Measurements from ENCODE around the gene RABGAP1L.
A peak's percentile ranks its signal among the peaks of the same experiment; 100 is the strongest.

The RABGAP1L gene

DNA sequence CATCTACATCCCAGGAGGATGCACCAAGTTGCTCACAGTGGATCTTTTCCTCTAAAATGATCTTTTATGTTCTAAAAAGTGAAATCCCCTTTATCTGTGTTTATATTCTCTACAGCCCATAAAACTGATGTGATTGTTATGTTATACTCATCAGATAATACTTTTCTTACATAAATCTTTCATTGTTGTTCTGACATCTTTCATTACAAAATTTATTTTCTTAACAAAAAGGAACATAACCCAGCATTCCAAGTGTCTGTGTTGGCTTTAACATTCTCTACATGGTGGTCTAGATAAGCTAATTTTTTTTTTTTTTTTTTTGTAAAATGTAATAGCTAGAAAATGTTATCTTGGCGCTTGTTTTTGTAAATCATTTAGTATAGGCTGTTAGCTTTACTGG, 832.2 kb downstream of the RABGAP1L start:
- H3K4me3 ChIP-seq (ENCODE audit: low read length), result no peak overlapping the region
- no peaks in the 10 kb centered on the region for H3K27me3 ChIP-seq (ENCODE audit: insufficient read depth, low read length)
- no peaks in the 10 kb centered on the region for H3K9me3 ChIP-seq (ENCODE audit: insufficient read depth, low read depth, low read length)
- no peak overlapping the region for H3K27ac ChIP-seq (ENCODE audit: low read length)
- no peak overlapping the region for H3K9ac ChIP-seq (ENCODE audit: low read depth, low read length)
- H3K36me3 ChIP-seq (ENCODE audit: insufficient read depth, low read depth, low read length), result peaks cover 73% of the 10 kb centered on the region
- H3K4me1 ChIP-seq (ENCODE audit: insufficient read depth, low read length), result no peaks in the 10 kb centered on the region

DNA sequence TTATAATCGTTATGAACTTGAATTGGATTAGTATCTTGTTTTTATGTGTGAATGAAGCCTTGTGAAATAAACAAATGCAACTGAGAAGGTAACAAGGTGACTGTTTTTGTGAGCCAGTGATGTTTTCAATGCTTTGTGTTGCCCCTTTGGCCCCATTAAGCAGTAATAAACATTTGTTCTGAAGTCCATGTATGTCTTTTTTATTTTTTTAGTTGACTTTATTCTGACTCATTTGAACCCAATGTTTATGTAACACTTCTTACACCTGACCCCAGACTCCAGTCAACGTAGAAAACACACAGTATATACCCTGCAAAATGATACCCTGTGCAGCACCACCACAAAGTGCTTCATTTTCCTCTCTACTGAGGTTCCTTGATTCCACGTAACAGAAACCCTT, 835.8 kb downstream of the RABGAP1L start:
- no peaks in the 10 kb centered on the region for H3K27me3 ChIP-seq (ENCODE audit: insufficient read depth, low read length)
- H3K36me3 ChIP-seq (ENCODE audit: insufficient read depth, low read depth, low read length), result peaks cover 40% of the 10 kb centered on the region
- no peaks in the 10 kb centered on the region for H3K9me3 ChIP-seq (ENCODE audit: insufficient read depth, low read depth, low read length)
- H3K27ac ChIP-seq (ENCODE audit: low read length), result no peak overlapping the region
- H3K4me3 ChIP-seq (ENCODE audit: low read length), result no peak overlapping the region
- H3K4me1 ChIP-seq (ENCODE audit: insufficient read depth, low read length), result peaks cover 7% of the 10 kb centered on the region
- H3K9ac ChIP-seq (ENCODE audit: low read depth, low read length), result no peak overlapping the region

DNA sequence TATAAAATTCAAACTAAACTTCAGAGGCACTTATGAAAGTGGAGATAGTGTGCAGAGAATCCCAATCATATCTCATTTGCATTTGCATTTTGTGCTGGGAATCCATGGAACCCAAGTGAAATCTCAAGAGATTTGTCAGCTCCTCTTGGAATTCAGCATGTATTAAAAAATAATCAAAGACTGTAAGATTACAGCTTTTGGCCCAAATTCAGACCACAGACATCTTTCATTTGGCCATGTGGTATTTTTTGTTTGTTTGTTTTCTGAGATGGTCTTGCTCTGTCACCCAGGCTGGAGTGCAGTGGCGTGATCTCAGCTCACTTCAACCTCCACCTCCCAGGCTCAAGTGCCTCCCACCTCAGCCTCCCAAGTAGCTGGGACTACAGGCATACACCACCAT, 836.6 kb downstream of the RABGAP1L start:
- Histone ChIP-seq H3K27me3 (ENCODE audit: insufficient read depth, low read length) (no peaks in the 10 kb centered on the region), H3K9me3 (ENCODE audit: insufficient read depth, low read depth, low read length) (no peaks in the 10 kb centered on the region), H3K9ac (ENCODE audit: low read depth, low read length) (no peak overlapping the region), H3K27ac (ENCODE audit: low read length) (no peak overlapping the region), H3K36me3 (ENCODE audit: insufficient read depth, low read depth, low read length) (peaks cover 32% of the 10 kb centered on the region), H3K4me1 (ENCODE audit: insufficient read depth, low read length) (peaks cover 7% of the 10 kb centered on the region), H3K4me3 (ENCODE audit: low read length) (no peak overlapping the region)

DNA sequence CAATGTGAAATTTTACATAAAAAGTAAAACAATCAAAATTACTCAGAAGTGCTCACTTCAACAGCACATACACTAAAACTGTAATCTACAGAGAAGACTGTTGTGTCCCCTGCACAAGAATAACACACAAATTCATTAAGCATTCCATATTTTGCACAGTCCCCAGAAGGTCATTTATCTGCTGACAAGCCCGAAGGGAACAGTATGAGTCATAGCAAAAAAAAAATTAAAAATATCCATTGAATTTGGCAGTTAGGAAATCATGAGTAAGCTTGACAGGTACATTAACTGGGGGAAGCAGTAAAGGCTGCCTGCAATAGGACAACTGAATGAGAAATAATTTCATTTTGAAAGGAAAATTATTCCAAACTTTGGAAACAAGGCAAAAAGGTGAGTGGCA, 837.2 kb downstream of the RABGAP1L start:
- Histone ChIP-seq H3K27ac (ENCODE audit: low read length) (no peak overlapping the region), H3K9ac (ENCODE audit: low read depth, low read length) (no peak overlapping the region), H3K4me1 (ENCODE audit: insufficient read depth, low read length) (peaks cover 7% of the 10 kb centered on the region)

DNA sequence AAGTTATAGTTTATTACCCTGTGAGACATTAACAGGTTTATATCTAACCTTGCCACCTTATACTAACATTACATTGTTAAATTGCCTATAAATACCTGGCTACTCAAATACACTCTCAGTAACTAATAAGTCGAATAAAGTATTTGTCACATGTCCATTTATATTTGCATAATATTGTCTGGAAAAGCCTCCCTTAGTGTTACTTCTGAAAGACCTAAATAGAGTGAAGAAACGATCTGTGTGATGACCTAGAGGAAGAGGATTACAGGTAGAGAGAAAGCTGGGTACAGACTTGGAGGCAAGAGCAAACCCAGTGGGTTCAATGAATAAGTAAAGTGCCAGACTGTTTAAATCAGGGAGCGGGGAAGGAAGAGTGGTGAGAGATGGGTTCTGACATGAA, 837.7 kb downstream of the RABGAP1L start:
- Histone ChIP-seq H3K36me3 (ENCODE audit: insufficient read depth, low read depth, low read length) (peaks cover 21% of the 10 kb centered on the region), H3K9me3 (ENCODE audit: insufficient read depth, low read depth, low read length) (no peaks in the 10 kb centered on the region), H3K27me3 (ENCODE audit: insufficient read depth, low read length) (no peaks in the 10 kb centered on the region), H3K4me3 (ENCODE audit: low read length) (no peak overlapping the region), H3K4me1 (ENCODE audit: insufficient read depth, low read length) (peaks cover 8% of the 10 kb centered on the region), H3K9ac (ENCODE audit: low read depth, low read length) (no peak overlapping the region), H3K27ac (ENCODE audit: low read length) (no peak overlapping the region)

More for the DNA sequence above, 837.2 kb downstream of the RABGAP1L start:
- peaks cover 26% of the 10 kb centered on the region for H3K36me3 ChIP-seq (ENCODE audit: insufficient read depth, low read depth, low read length)
- H3K4me3 ChIP-seq (ENCODE audit: low read length), result no peak overlapping the region
- no peaks in the 10 kb centered on the region for H3K27me3 ChIP-seq (ENCODE audit: insufficient read depth, low read length)
- H3K9me3 ChIP-seq (ENCODE audit: insufficient read depth, low read depth, low read length), result no peaks in the 10 kb centered on the region

DNA sequence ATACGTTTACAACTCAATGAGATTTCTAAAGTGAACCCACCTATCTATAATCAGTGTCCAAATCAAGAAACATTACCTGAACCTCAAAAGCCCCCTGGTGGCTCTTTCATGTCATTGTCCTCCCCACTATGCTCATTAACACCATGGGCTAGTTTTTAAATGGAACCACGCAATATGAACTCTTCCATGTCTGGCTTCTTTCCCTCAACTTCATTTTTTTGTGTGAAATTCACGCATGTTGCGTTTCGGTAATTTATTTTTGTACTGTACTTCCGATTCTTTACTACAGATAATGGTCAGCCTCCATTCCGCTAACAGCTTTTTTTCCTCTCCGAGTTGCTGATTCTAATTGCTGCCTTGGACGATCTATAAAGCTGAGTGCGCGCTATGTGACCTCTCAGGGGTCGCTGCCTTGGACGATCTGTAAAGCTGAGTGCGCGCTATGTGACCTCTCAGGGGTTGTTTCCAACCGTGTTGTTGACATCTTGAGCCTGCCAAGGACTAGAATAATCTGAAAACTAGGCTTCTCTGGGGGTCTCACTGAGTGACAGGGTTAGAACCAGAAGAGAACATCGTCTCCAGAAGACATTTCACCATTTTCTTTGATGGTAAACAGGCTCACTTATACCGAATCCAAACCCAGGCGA, 839.4 kb downstream of the RABGAP1L start:
- Histone ChIP-seq H3K36me3 (ENCODE audit: insufficient read depth, low read depth, low read length) (peaks cover 4% of the 10 kb centered on the region; the same call in 1 of the 2 replicates), H3K4me1 (ENCODE audit: insufficient read depth, low read length) (peaks cover 12% of the 10 kb centered on the region), H3K4me3 (ENCODE audit: low read length) (peak overlapping the region; percentile 91)

DNA sequence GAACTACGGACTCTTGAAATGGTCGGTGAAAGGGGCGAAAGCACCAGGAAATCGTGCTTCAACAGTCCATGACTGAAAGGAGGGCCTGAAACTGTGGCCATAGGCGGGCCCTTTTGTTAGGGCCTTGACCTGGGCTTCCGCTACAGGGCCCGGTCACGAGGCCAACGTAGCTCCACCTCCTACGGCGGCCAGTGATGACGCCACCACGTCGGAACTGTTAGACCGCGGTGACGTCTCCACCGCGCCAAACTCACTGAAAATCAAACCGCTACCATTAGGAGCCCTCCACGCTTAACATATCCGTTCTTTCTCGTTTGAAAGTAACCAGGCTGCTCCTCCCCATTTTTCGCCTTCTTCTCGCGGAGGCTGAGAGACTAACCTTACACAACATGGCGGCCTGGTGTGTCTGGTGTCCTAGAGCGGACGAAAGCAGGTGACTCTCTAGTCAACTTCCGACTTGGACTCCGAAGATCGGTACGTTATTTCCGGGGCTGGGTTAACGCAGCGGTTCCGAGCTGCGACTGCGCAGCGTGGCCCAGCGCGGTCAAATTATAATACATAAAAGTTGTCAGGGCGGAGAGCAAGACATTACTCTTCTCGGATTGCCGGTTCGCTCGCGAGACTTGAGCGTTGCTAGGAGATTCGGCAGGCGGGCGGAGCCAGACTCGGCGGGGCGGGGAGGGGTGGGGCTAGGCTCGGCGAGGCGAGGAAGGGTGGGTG, 840.1 kb downstream of the RABGAP1L start:
- peaks cover 12% of the 10 kb centered on the region for H3K4me1 ChIP-seq (ENCODE audit: insufficient read depth, low read length)
- H3K9ac ChIP-seq (ENCODE audit: low read depth, low read length), result peak overlapping the region; percentile 98
- H3K4me3 ChIP-seq (ENCODE audit: low read length), result peak overlapping the region; percentile 91
- peaks cover 2% of the 10 kb centered on the region; the same call in 1 of the 2 replicates for H3K36me3 ChIP-seq (ENCODE audit: insufficient read depth, low read depth, low read length)
- peak overlapping the region; percentile 98 for H3K27ac ChIP-seq (ENCODE audit: low read length)
- H3K9me3 ChIP-seq (ENCODE audit: insufficient read depth, low read depth, low read length), result no peaks in the 10 kb centered on the region
- H3K27me3 ChIP-seq (ENCODE audit: insufficient read depth, low read length), result no peaks in the 10 kb centered on the region

More for the DNA sequence above, 839.4 kb downstream of the RABGAP1L start:
- peak overlapping the region; percentile 98 for H3K9ac ChIP-seq (ENCODE audit: low read depth, low read length)
- no peaks in the 10 kb centered on the region for H3K27me3 ChIP-seq (ENCODE audit: insufficient read depth, low read length)
- H3K27ac ChIP-seq (ENCODE audit: low read length), result peak overlapping the region; percentile 98
- H3K9me3 ChIP-seq (ENCODE audit: insufficient read depth, low read depth, low read length), result no peaks in the 10 kb centered on the region

DNA sequence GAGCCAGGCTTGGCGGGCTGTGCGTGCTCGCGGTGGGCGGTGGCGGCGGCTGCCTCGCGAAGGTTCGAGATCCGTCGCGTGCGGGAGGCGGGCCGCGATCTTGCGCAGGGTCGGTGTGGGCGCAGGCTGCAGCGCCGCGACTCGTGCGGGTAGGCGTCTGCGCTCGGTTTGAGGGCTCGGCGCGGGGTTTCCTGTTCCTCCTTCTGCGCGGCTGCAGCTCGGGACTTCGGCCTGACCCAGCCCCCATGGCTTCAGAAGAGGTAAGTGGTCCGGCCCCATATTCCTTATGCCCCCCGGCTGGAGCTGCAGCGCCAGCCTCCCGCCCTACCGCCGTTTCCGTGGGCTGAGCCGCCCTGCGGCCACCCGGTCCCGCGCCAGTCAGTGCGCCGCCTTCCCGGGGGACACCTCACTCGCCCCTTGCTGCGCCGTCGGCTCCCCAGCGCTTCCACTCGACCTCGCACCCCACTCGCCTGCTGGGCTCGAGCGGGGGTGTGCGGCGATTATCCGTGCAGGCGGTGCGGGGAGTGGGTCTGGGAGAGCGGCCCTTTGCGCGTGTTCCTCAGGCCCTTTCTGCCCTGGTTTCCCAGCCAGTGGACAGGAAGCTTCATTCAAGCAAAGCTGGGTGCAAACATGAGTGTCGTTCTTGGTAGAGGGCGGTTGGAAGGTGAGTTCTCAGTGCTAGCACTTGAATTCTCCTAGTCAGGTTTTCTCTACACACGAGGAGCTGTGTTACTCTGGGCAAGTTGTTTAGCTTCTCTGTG, 840.8 kb downstream of the RABGAP1L start, which contains the start of gene CACYBP:
TSS of gene CACYBP (plus strand) at position 12 of the 761 bp plus-strand sequence. CDS start at position 246, 234 bp downstream.
- Histone ChIP-seq H3K4me3 (ENCODE audit: low read length) (peak within 1 kb of the TSS; percentile 91), H3K36me3 (ENCODE audit: insufficient read depth, low read depth, low read length) (peaks cover 9% of the 10 kb centered on the region), H3K9me3 (ENCODE audit: insufficient read depth, low read depth, low read length) (no peaks in the 10 kb centered on the region), H3K27ac (ENCODE audit: low read length) (peak within 1 kb of the TSS; percentile 98), H3K9ac (ENCODE audit: low read depth, low read length) (peak within 1 kb of the TSS; percentile 98), H3K27me3 (ENCODE audit: insufficient read depth, low read length) (no peaks in the 10 kb centered on the region), H3K4me1 (ENCODE audit: insufficient read depth, low read length) (peaks cover 12% of the 10 kb centered on the region)

DNA sequence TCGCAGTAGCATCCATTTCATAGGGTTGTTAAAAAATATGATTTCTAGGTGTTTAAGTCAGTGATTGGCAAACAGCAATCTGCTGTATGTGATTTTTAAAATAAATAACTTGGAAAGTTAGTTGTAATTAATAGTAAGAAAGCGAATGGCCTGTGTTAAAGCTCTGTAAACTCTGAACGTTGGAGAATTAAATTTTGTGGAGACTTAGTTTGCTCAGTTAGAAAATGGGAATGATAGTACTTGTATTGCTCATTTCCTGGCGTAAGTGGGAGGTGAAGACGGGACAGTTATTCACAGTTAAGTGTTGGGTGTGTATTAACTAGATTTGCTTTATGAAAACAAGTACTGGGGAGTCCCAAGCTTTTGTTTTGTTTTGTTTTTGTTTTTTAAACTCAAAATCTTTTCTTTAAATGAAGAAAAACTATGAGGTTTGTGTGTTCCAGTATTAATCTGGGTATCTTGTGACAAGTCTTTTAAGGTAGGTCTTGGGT, 841.4 kb downstream of the RABGAP1L start:
- H3K36me3 ChIP-seq (ENCODE audit: insufficient read depth, low read depth, low read length), result peaks cover 16% of the 10 kb centered on the region
- peak overlapping the region; percentile 91 for H3K4me3 ChIP-seq (ENCODE audit: low read length)
- no peaks in the 10 kb centered on the region for H3K27me3 ChIP-seq (ENCODE audit: insufficient read depth, low read length)
- peak overlapping the region; percentile 98 for H3K9ac ChIP-seq (ENCODE audit: low read depth, low read length)
- peaks cover 12% of the 10 kb centered on the region for H3K4me1 ChIP-seq (ENCODE audit: insufficient read depth, low read length)
- H3K9me3 ChIP-seq (ENCODE audit: insufficient read depth, low read depth, low read length), result no peaks in the 10 kb centered on the region
- peak overlapping the region; percentile 98 for H3K27ac ChIP-seq (ENCODE audit: low read length)

DNA sequence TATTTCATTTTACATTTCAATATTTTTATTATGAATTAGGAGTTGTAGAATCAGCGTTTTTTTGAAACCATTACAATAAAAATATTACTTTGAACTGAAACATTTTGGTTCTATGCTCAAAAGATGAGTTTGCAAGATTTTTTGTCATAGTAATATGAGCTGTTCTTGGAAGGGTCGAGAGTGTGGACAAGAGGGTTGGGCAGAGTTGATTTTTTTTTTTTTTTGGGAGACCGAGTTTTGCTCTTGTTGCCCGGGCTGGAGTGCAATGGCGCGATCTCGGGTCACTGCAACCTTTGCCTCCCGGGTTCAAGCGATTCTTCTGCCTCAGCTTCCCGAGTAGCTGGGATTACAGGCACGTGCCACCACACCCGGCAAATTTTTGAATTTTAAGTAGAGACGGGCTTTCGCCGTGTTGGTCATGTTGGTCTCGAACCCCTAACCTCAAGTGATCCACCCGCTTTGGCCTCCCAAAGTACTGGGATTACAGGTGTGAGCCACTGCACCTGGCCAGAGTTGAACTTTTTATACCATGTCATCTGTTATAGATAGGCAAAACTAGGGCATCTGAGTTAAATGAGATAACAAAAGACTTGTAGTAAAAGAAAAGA, 843.7 kb downstream of the RABGAP1L start:
- H3K27ac ChIP-seq (ENCODE audit: low read length), result no peak overlapping the region
- H3K4me1 ChIP-seq (ENCODE audit: insufficient read depth, low read length), result peaks cover 9% of the 10 kb centered on the region; the same call in 1 of the 2 replicates
- H3K27me3 ChIP-seq (ENCODE audit: insufficient read depth, low read length), result no peaks in the 10 kb centered on the region
- H3K4me3 ChIP-seq (ENCODE audit: low read length), result no peak overlapping the region
- H3K36me3 ChIP-seq (ENCODE audit: insufficient read depth, low read depth, low read length), result peaks cover 38% of the 10 kb centered on the region
- no peak overlapping the region for H3K9ac ChIP-seq (ENCODE audit: low read depth, low read length)
- no peaks in the 10 kb centered on the region for H3K9me3 ChIP-seq (ENCODE audit: insufficient read depth, low read depth, low read length)

DNA sequence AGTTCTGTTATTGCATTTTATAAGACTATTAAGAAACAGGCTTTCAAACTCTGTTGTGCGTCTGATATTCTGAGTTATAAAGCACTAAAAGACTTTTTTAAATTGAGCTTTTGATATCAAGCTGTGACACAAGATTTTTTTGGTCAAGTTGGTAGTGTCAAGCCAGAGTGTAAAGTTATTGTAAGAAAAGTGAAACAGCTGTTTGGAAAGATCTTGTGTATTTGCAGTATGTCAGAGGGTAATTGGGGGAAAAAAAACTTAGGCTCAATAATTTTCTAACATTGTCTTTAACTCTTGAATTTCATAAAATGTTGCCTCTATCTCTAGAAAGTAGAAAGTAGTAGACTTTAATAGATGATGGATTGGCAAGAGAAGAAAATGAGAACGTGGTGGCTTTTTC, 844.2 kb downstream of the RABGAP1L start:
- Histone ChIP-seq H3K27ac (ENCODE audit: low read length) (no peak overlapping the region), H3K9ac (ENCODE audit: low read depth, low read length) (no peak overlapping the region), H3K36me3 (ENCODE audit: insufficient read depth, low read depth, low read length) (peaks cover 43% of the 10 kb centered on the region), H3K9me3 (ENCODE audit: insufficient read depth, low read depth, low read length) (no peaks in the 10 kb centered on the region), H3K4me1 (ENCODE audit: insufficient read depth, low read length) (peaks cover 5% of the 10 kb centered on the region; the same call in 1 of the 2 replicates), H3K4me3 (ENCODE audit: low read length) (no peak overlapping the region), H3K27me3 (ENCODE audit: insufficient read depth, low read length) (no peaks in the 10 kb centered on the region)

Measured in iPS-20b (cell line).